ENCODE results near the gene RPL31. TPM values are rescaled to one million over a fixed set of nuclear protein-coding genes. Genes with fewer than 3 reads are reported as not detected.

The RPL31 gene
- polyA plus RNA-seq, 1 of the 3 experiments (the other 2 are of a cell fraction): 4,488 TPM

- ChIA-PET CTCF (no interaction called here), POLR2A (no interaction called here)
- H3K9ac ChIP-seq: no peak overlapping the region
- no peaks in the 10 kb centered on the region for H4K20me1 ChIP-seq (ENCODE audit: insufficient read depth)
- no peak for TF ChIP-seq RXRA (IDR thresholded peaks at IDR 0.05; ENCODE audit: borderline replicate concordance, low read depth)
- no peak for TF ChIP-seq EP300 (IDR thresholded peaks at IDR 0.05; ENCODE audit: borderline replicate concordance in 1 of 2, low read depth in 1 of 2, low read length in 1 of 2)
- no peak for TF ChIP-seq NFIC (IDR thresholded peaks at IDR 0.05; ENCODE audit: borderline replicate concordance)
- no peak for TF ChIP-seq RAD21 (IDR thresholded peaks at IDR 0.05; ENCODE audit: low read length)
- TF ChIP-seq FOSL2 (IDR thresholded peaks at IDR 0.05; ENCODE audit: borderline replicate concordance, low read depth): no peak
- no peak for TF ChIP-seq SIN3A (IDR thresholded peaks at IDR 0.05; ENCODE audit: borderline replicate concordance, low read depth, low read length)
- no peak for TF ChIP-seq YY1 (IDR thresholded peaks at IDR 0.05; ENCODE audit: low read depth)
- TF ChIP-seq TCF12 (IDR thresholded peaks at IDR 0.05): no peak
- TF ChIP-seq GABPA (IDR thresholded peaks at IDR 0.05; ENCODE audit: low read depth): no peak
- H3K27me3 ChIP-seq (ENCODE audit: insufficient read depth): no peaks in the 10 kb centered on the region
- H3K27ac ChIP-seq (ENCODE audit: low read depth in 2 of 2, low read length in 1 of 2): no peak overlapping the region
- peaks cover 3 to 63% of the 10 kb centered on the region in 2 experiments for H3K36me3 ChIP-seq (replicated peaks in 1 of 2; ENCODE audit: control insufficient read depth in 1 of 2, insufficient read depth in 2 of 2, low read length in 1 of 2)
- WGBS (ENCODE audit: low lambda C conversion rate): 98% methylated on average over 4 of the region's 5 CpGs
- no peaks in the 10 kb centered on the region for H3F3A ChIP-seq (replicated peaks; ENCODE audit: insufficient read depth)
- no peak overlapping the region for H2AFZ ChIP-seq (ENCODE audit: low read depth)
- no peaks in the 10 kb centered on the region; a peak in 1 of 4 replicates for H3K4me1 ChIP-seq (ENCODE audit: control insufficient read depth in 1 of 2, insufficient read depth in 2 of 2, low read depth in 1 of 2, low read length in 1 of 2)
- no peak overlapping the region for H3K4me3 ChIP-seq (ENCODE audit: low read depth in 2 of 2, low read length in 1 of 2)
- no peak overlapping the region for H3K4me2 ChIP-seq
- H3K9me2 ChIP-seq: no peaks in the 10 kb centered on the region
- DNase-seq: no peak
- H3K79me2 ChIP-seq (ENCODE audit: insufficient read depth): no peaks in the 10 kb centered on the region
- no peaks in the 10 kb centered on the region for H3K9me3 ChIP-seq
Observed at GRCh38 chr2:100991404-100991773, 10.7 kb upstream of the RPL31 start.

- no peak for DNase-seq
- Histone ChIP-seq H3K9me2 (no peaks in the 10 kb centered on the region), H3F3A (replicated peaks; ENCODE audit: insufficient read depth) (no peaks in the 10 kb centered on the region), H3K27me3 (ENCODE audit: insufficient read depth) (no peaks in the 10 kb centered on the region), H3K79me2 (ENCODE audit: insufficient read depth) (no peaks in the 10 kb centered on the region), H3K27ac (ENCODE audit: low read depth in 2 of 2, low read length in 1 of 2) (no peak overlapping the region), H2AFZ (ENCODE audit: low read depth) (no peak overlapping the region), H3K4me2 (no peak overlapping the region), H4K20me1 (ENCODE audit: insufficient read depth) (no peaks in the 10 kb centered on the region), H3K9me3 (no peaks in the 10 kb centered on the region), H3K4me1 (ENCODE audit: control insufficient read depth in 1 of 2, insufficient read depth in 2 of 2, low read depth in 1 of 2, low read length in 1 of 2) (no peaks in the 10 kb centered on the region; a peak in 1 of 4 replicates), H3K9ac (no peak overlapping the region), H3K36me3 (replicated peaks in 1 of 2; ENCODE audit: control insufficient read depth in 1 of 2, insufficient read depth in 2 of 2, low read length in 1 of 2) (peaks cover 8 to 65% of the 10 kb centered on the region in 2 experiments), H3K4me3 (ENCODE audit: low read depth in 2 of 2, low read length in 1 of 2) (no peak overlapping the region)
- POLR2A ChIA-PET: no interaction called here
- CTCF ChIA-PET: no interaction called here
- 100% methylated on average over 6 of the region's 6 CpGs for WGBS (ENCODE audit: low lambda C conversion rate)
- 0 out of 2 replicates have a peak, but pooled peaks have one; percentile 25 for TF ChIP-seq REST (IDR thresholded peaks at IDR 0.05; ENCODE audit: low read depth, low read length)
- TF ChIP-seq CTCF (IDR thresholded peaks at IDR 0.05): no peak
Observed at GRCh38 chr2:100992262-100992661, 9.8 kb upstream of the RPL31 start.

All from SK-N-SH (cell line).